Endothelial cell of umbilical vein (primary cell): ENCODE results near the gene GZF1. TPM values are rescaled to one million over a fixed set of nuclear protein-coding genes. Genes with fewer than 3 reads are reported as not detected.

Experiments
- BruUV-seq: library from RNA; stranded (reverse); fragments of 400-500 nt; replicated peaks from 2 replicates; lab custom pipeline; 2021; lab: Mats Ljungman, UMichigan
- CTCF ChIA-PET: fragments of 300-600, 350-600 bp; sonication (Branson Sonifier 250); formaldehyde crosslinking; loops from one replicate; lab custom pipeline; 2021; ENCODE audit warnings: antibody characterized with exemption, inconsistent platforms; lab: Charles Lee
- POLR2A ChIA-PET: fragments of 300-600, 350-600 bp; sonication (Branson Sonifier 250); formaldehyde crosslinking; loops from one replicate; lab custom pipeline; 2021; ENCODE audit warnings: antibody characterized with exemption, inconsistent platforms; lab: Charles Lee
- DNase-seq: peaks from one replicate; pipeline ENCODE4 v3.0.0-alpha.2; 2011; ENCODE audit warnings: low read depth, low spot score
- FAIRE-seq: peaks from 2 replicates; lab custom pipeline; 2011; peaks lifted over from hg19 to GRCh38; lab: Jason Lieb, UNC
- H2AFZ ChIP-seq: 2 replicates; pipeline ENCODE4 v1.6.0; 2012; ENCODE audit warnings: low read depth, low read length, control low read depth, inconsistent platforms
- H3K27ac ChIP-seq: 2 replicates; pipeline ENCODE4 v1.5.1; 2011; ENCODE audit warnings: low read depth, mild to moderate bottlenecking, control low read depth, low read length, moderate library complexity; ENCODE audit not compliant: insufficient read depth
- H3K27me3 ChIP-seq, 2 experiments: 2 replicates each; pipeline versions ENCODE4 v1.6.0 to v1.6.1; 2011; ENCODE audit warnings: low read length in 2 of 2, mixed read lengths in 1 of 2; ENCODE audit not compliant: control insufficient read depth in 2 of 2, insufficient read depth in 2 of 2
- H3K36me3 ChIP-seq, 2 experiments: 2 replicates in 1 of 2; 3 replicates in 1 of 2; pipeline ENCODE4 v1.5.1; 2011; ENCODE audit warnings: low read length in 2 of 2, mild to moderate bottlenecking in 1 of 2, moderate library complexity in 1 of 2; ENCODE audit not compliant: control insufficient read depth in 2 of 2, insufficient read depth in 2 of 2; ENCODE audit errors: extremely low read depth in 1 of 2
- H3K4me1 ChIP-seq: 3 replicates; pipeline ENCODE4 v1.5.1; 2011; ENCODE audit warnings: mild to moderate bottlenecking, low read length; ENCODE audit not compliant: control insufficient read depth, insufficient read depth; ENCODE audit errors: extremely low read depth
- H3K4me2 ChIP-seq: 2 replicates; pipeline ENCODE4 v1.6.1; 2011; ENCODE audit warnings: low read length, control low read depth, mixed read lengths; ENCODE audit not compliant: insufficient read depth
- H3K4me3 ChIP-seq, 3 experiments: fragments of 200-600 bp in 1 of 3; sonication (generic), shearing (Covaris generic) in 1 of 3; replicated peaks in 1 of 3; 2 replicates each; pipeline ENCODE4 v1.5.1; 2011 to 2016; ENCODE audit warnings: control low read depth in 3 of 3, low read length in 3 of 3, mild to moderate bottlenecking in 2 of 3, inconsistent platforms in 1 of 3, low read depth in 1 of 3, moderate library complexity in 1 of 3; ENCODE audit not compliant: insufficient read depth in 1 of 3
- H3K79me2 ChIP-seq: 2 replicates; pipeline ENCODE4 v1.6.0; 2012; ENCODE audit warnings: low read length, inconsistent platforms; ENCODE audit not compliant: control insufficient read depth, insufficient read depth
- H3K9ac ChIP-seq: replicated peaks from 2 replicates; pipeline ENCODE3; 2011; ENCODE audit warnings: low read length, control low read depth; ENCODE audit not compliant: insufficient read depth; ENCODE audit errors: extremely low read depth
- H3K9me1 ChIP-seq: replicated peaks from 3 replicates; pipeline ENCODE4 v1.6.0; 2011; ENCODE audit warnings: mild to moderate bottlenecking, low read length; ENCODE audit not compliant: control insufficient read depth, insufficient read depth; ENCODE audit errors: extremely low read depth
- H3K9me3 ChIP-seq: replicated peaks from 2 replicates; pipeline ENCODE4 v1.5.1; 2012; ENCODE audit warnings: low read length, inconsistent platforms; ENCODE audit not compliant: control insufficient read depth, insufficient read depth
- H4K20me1 ChIP-seq: replicated peaks from 2 replicates; pipeline ENCODE3; 2011; ENCODE audit warnings: mild to moderate bottlenecking, low read length; ENCODE audit not compliant: control insufficient read depth, insufficient read depth; ENCODE audit errors: extremely low read depth
- CTCF ChIP-seq, 2 donors: IDR thresholded peaks; 1 replicate in 1 of 2; 2 replicates in 1 of 2; pipeline ENCODE4 v1.5.1; 2011; ENCODE audit warnings: low read length in 2 of 2, mild to moderate bottlenecking in 2 of 2, moderate library complexity in 2 of 2, control low read depth in 1 of 2, inconsistent platforms in 1 of 2, low read depth in 1 of 2; ENCODE audit not compliant: insufficient read depth in 1 of 2; ENCODE audit errors: extremely low read depth in 1 of 2
- EZH2 ChIP-seq: IDR thresholded peaks from 2 replicates; pipeline ENCODE4 v1.6.1; 2012; ENCODE audit warnings: borderline replicate concordance, low read depth, mild to moderate bottlenecking, moderate library complexity, low read length, inconsistent platforms; ENCODE audit not compliant: severe bottlenecking
- FOS ChIP-seq: IDR thresholded peaks from 2 replicates; pipeline ENCODE4 v1.6.1; 2011; ENCODE audit warnings: mild to moderate bottlenecking, low read length, moderate library complexity, borderline replicate concordance; ENCODE audit not compliant: insufficient read depth
- GATA2 ChIP-seq: IDR thresholded peaks from 2 replicates; pipeline ENCODE4 v1.7.0; 2011; ENCODE audit warnings: low read depth, mild to moderate bottlenecking, moderate library complexity, mixed read lengths, low read length; ENCODE audit not compliant: insufficient read length, insufficient read depth
- JUN ChIP-seq: IDR thresholded peaks from 2 replicates; pipeline ENCODE4 v1.6.1; 2011; ENCODE audit warnings: borderline replicate concordance, low read depth; ENCODE audit not compliant: insufficient read length, insufficient read depth
- MAX ChIP-seq: IDR thresholded peaks from 2 replicates; pipeline ENCODE4 v1.6.1; 2011; ENCODE audit not compliant: insufficient read depth, insufficient read length
- MYC ChIP-seq: IDR thresholded peaks from one replicate; pipeline ENCODE4 v1.6.1; 2011; ENCODE audit warnings: mild to moderate bottlenecking, low read depth, low read length
- POLR2A ChIP-seq: IDR thresholded peaks from 2 replicates; pipeline ENCODE4 v1.6.1; 2012; ENCODE audit warnings: low read depth, mild to moderate bottlenecking, control low read depth, low read length
- POLR2AphosphoS5 ChIP-seq: IDR thresholded peaks from 2 replicates; pipeline ENCODE4 v1.6.1; 2012; ENCODE audit warnings: low read depth, mild to moderate bottlenecking, control low read depth, low read length, moderate library complexity; ENCODE audit not compliant: insufficient read depth
- dilution Hi-C: fragments of 300-500 bp; cut with MboI; formaldehyde crosslinking; loops from one replicate; pipeline ENCODE4 v1.15.0; 2019; ENCODE audit warnings: low sequenced_read_pairs; ENCODE audit not compliant: extremely low pct_ligation_motif_present
- intact Hi-C: fragments of 100-400 bp; cut with micrococcal nuclease; formaldehyde crosslinking; loops from one replicate; pipeline ENCODE4 v1.10.0; 2022
- polyA plus RNA-seq, 4 experiments: library from polyadenylated mRNA; depleted of rRNA in 3 of 4; stranded (reverse) in 3 of 4; unstranded in 1 of 4; fragments of >200 nt; gene quantifications; 2 replicates each; pipeline versions ENCODE4 v1.2.1 to v1.2.3, GENCODE V29; 2011 to 2012; ENCODE audit warnings: missing spikeins in 1 of 4
- total RNA-seq: library from RNA; stranded (reverse); gene quantifications from 2 replicates; pipeline ENCODE4 v1.2.3, GENCODE V29; 2021

Gene GZF1
- total and polyA plus RNA-seq, 2 donors (not counting 3 experiments of a cell fraction or from before 2014, with no cell fraction given), result 9.7 to 10.0 TPM

- TF ChIP-seq EZH2 (no peak), MYC (no peak), POLR2A (no peak), POLR2AphosphoS5 (no peak)
- FAIRE-seq (no peak), DNase-seq (no peak)
- H3K4me1 ChIP-seq, result peaks cover 7% of the 10 kb centered on the region
- H3K9ac ChIP-seq, result no peak overlapping the region
- no peaks in the 10 kb centered on the region for H4K20me1 ChIP-seq
- dilution Hi-C loops, result no loop called here
- H3K79me2 ChIP-seq, result peaks cover 3% of the 10 kb centered on the region
- BruUV-seq, result no TSS peak
- ChIA-PET CTCF (interaction anchor here (0.8 kb wide), 1 partner anchor 75 kb away, joined by 5 read pairs; the partner anchor contains the start of gene NAPB), POLR2A (no interaction called here)
- intact Hi-C loops, result no loop called here
- H3K9me3 ChIP-seq, result no peaks in the 10 kb centered on the region
- H3K9me1 ChIP-seq, result no peaks in the 10 kb centered on the region
- no peak overlapping the region for H3K27ac ChIP-seq
- H3K27me3 ChIP-seq, result peaks cover 2 to 3% of the 10 kb centered on the region in 2 experiments
- no peaks in the 10 kb centered on the region for H3K36me3 ChIP-seq
- H3K4me2 ChIP-seq, result no peak overlapping the region
- H2AFZ ChIP-seq, result no peak overlapping the region
- H3K4me3 ChIP-seq, result no peak overlapping the region
Measured at GRCh38 chr20:23346002-23346401, 16.0 kb upstream of the GZF1 start.

GRCh38 chr20:23347791-23348190 lies 14.2 kb upstream of the GZF1 start:
- no peak overlapping the region for H3K4me2 ChIP-seq

More at GRCh38 chr20:23347791-23348190, 14.2 kb upstream of the GZF1 start:
- no TSS peak for BruUV-seq
- Histone ChIP-seq H3K27me3 (no peaks in the 10 kb centered on the region), H3K9ac (no peak overlapping the region), H3K4me1 (peaks cover 19% of the 10 kb centered on the region), H3K9me3 (no peaks in the 10 kb centered on the region), H3K27ac (no peak overlapping the region), H2AFZ (no peak overlapping the region), H3K9me1 (no peaks in the 10 kb centered on the region), H3K36me3 (no peaks in the 10 kb centered on the region), H3K79me2 (peaks cover 21% of the 10 kb centered on the region), H4K20me1 (no peaks in the 10 kb centered on the region), H3K4me3 (no peak overlapping the region)
- dilution Hi-C loops (no loop called here), intact Hi-C loops (no loop called here)
- TF ChIP-seq JUN (no peak), CTCF (IDR thresholded peaks at IDR 0.05; ENCODE audit: extremely low read depth in 1 of 2, insufficient read depth in 1 of 2, low read depth in 1 of 2, low read length in 2 of 2) (no peak), MAX (no peak), POLR2A (no peak), FOS (no peak), EZH2 (no peak), GATA2 (no peak), MYC (no peak), POLR2AphosphoS5 (no peak)
- CTCF ChIA-PET, result no interaction called here
- POLR2A ChIA-PET, result no interaction called here
- FAIRE-seq (no peak), DNase-seq (no peak)
